Muscle of leg (tissue), 11 donors: ENCODE data around the gene ZSWIM1. TPM values are rescaled to one million over a fixed set of nuclear protein-coding genes. Genes with fewer than 3 reads are reported as not detected.
"Not testable (repeated sequence)": the region's sequence is repeated elsewhere in the genome, so short reads cannot be mapped to it uniquely, and the experiment has no call there.

Experiments
- DNase-seq: peaks from one replicate; pipeline ENCODE4 v3.0.0; 2013
- H3K27ac ChIP-seq: one replicate; pipeline ENCODE4 v1.5.1; 2013; ENCODE audit warnings: mild to moderate bottlenecking, low read length, control low read depth
- H3K27me3 ChIP-seq: one replicate; pipeline ENCODE4 v1.6.1; 2013; ENCODE audit warnings: low read length; ENCODE audit not compliant: control insufficient read depth, insufficient read depth
- H3K36me3 ChIP-seq: one replicate; pipeline ENCODE4 v1.6.1; 2013; ENCODE audit warnings: low read length; ENCODE audit not compliant: control insufficient read depth, insufficient read depth
- H3K4me1 ChIP-seq: one replicate; pipeline ENCODE4 v1.6.1; 2013; ENCODE audit warnings: low read length; ENCODE audit not compliant: control insufficient read depth, insufficient read depth
- H3K4me3 ChIP-seq: one replicate; pipeline ENCODE4 v1.5.1; 2013; ENCODE audit warnings: low read length, control low read depth
- H3K9me3 ChIP-seq: replicated peaks from 2 replicates; pipeline ENCODE4 v1.6.1; 2013; ENCODE audit warnings: low read depth, low read length; ENCODE audit not compliant: control insufficient read depth
- WGBS: methylation state at CpG from one replicate; pipeline ENCODE4 v1.1.5; 2013; ENCODE audit warnings: missing lambda C conversion rate; ENCODE audit not compliant: insufficient coverage; 5-methylcytosine and 5-hydroxymethylcytosine counted together
- polyA plus RNA-seq, 8 donors: library from polyadenylated mRNA; unstranded; fragments of 120-200 nt; gene quantifications; one replicate each; pipeline versions ENCODE4 v1.2.1 to v1.2.3, GENCODE V29; 2013; ENCODE audit warnings: inconsistent platforms in 1 of 8, low replicate concordance in 1 of 8; ENCODE audit not compliant: insufficient read length in 8 of 8, insufficient read depth in 1 of 8
- total RNA-seq: library from RNA; stranded (reverse); fragments of 120-200 nt; gene quantifications from one replicate; pipeline ENCODE4 v1.2.4, GENCODE V29; 2013

The ZSWIM1 gene
- total and polyA plus RNA-seq, 9 donors = 5.1 to 12.3 (median 9.5) TPM

DNA sequence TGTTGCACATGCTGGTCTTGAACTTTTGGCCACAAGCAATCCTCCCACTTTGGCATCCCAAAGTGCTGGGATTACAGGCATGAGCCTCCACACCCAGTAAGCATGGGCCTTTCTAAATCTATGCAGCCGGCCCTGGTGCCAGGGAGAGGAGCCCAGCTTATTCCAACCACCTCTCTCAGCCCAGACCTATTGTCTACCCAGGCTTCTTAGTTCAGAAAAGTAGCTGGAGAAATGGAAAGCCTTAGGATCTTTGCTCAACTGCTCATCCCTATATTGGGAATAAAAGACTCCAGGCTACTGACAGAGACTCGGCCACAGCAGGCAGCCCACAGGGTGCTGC lies 45.7 kb downstream of the ZSWIM1 start:
- WGBS = 86% methylated on average over 1 of the region's 2 CpGs
- Histone ChIP-seq H3K27ac (no peak overlapping the region), H3K36me3 (no peaks in the 10 kb centered on the region), H3K4me1 (peaks cover 21% of the 10 kb centered on the region), H3K9me3 (no peaks in the 10 kb centered on the region), H3K27me3 (no peaks in the 10 kb centered on the region), H3K4me3 (no peak overlapping the region)
- DNase-seq = no peak

DNA sequence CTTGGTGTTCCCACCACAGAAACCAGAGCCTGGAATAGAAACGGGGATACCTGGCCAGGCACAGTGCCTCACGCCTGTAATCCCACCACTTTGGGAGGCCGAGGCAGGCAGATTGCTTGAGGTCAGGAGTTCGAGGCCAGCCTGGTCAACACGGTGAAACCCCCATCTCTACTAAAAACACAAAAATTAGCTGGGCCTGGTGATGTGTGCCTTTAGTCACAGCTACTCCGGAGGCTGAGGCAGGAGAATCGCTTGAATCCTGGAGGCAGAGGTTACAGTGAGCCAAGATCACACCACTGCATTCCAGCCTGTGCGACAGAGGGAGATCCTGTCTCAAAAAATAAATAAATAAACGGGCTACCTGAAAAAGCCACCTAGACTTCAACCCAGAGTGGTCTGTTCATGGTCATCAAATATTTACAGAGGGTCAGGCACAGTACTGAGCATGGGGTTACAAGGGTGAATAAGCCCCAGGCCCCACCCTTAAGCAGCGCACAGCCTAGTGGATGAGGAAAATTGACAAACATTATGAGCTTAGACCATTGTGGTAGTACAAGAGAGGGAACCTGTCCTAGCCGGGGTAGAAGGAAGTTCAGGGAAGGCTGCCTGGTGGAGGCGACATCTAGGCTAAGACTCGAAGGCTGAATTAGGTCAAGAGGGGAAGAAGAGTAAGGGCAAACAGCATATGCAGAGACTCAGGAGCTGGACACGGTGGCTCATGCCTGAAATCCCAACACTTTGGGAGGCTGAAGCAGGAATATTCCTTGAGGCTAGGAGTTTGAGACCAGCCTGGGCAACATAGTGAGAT lies 46.2 kb downstream of the ZSWIM1 start:
- Histone ChIP-seq H3K4me1 (peaks cover 21% of the 10 kb centered on the region), H3K27ac (no peak overlapping the region), H3K4me3 (no peak overlapping the region), H3K27me3 (no peaks in the 10 kb centered on the region), H3K9me3 (no peaks in the 10 kb centered on the region), H3K36me3 (no peaks in the 10 kb centered on the region)
- WGBS = 89% methylated on average over 12 of the region's 14 CpGs
- DNase-seq = no peak

DNA sequence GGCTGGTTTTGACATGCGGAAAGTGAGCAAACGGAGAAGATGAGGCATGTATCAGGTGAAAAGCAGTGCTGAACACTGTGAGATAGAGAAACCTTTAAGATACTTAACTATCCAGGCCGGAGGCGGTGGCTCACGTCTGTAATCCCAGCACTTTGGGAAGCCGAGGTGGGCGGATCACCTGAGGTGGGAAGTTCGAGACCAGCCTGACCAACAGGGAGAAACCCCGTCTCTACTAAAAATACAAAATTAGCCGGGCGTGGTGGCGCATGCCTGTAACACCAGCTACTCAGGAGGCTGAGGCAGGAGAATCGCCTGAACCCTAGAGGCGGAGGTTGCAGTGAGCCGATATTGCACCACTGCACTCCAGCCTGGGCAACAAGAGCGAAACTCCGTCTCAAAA lies 50.7 kb downstream of the ZSWIM1 start:
- not testable (repeated sequence) for H3K27ac ChIP-seq, DNase-seq, H3K9me3 ChIP-seq, H3K4me3 ChIP-seq, H3K27me3 ChIP-seq, H3K36me3 ChIP-seq
- H3K4me1 ChIP-seq = peaks cover 18% of the 10 kb centered on the region
- WGBS = 95% methylated on average over 11 of the region's 17 CpGs

DNA sequence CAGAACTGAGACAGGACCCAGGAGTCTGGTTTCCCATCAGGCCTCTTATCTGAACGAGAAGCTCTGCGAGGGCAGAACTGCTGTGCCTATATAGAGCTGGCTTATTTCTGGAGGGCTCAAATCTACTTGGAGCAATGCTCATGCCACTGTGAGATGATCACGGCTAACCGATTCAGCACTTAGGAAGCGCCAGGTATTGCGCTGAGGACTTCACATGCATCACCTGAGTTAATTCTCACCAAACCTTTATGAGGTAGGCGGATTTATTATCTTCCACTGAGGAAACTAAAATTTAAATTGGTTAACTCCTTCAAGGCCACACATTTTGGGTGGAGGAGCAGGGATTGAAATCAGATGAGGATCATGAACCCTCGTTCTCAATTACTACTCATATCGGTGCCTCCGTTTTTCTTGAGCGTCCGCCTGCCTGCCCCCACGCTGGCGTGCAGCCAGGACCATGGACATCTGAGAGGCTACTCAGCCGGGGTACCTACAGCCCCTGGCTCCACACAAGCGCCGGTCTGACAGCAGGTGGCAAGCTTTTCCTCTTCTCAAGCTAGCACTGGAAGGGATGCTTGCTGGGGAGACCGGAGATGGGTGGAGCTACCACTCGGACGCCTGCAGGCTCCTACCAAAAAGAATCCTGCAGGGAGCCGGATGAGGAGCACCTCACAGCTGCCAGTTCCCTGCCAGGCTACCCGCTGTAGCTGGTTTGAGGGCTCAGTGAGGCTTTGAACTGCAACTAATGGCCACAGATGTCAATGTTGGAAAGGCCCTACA lies 52.4 kb downstream of the ZSWIM1 start:
- Histone ChIP-seq H3K9me3 (no peaks in the 10 kb centered on the region), H3K4me1 (peaks cover 18% of the 10 kb centered on the region), H3K4me3 (peak overlapping the region; percentile 99), H3K27me3 (no peaks in the 10 kb centered on the region), H3K36me3 (peaks cover 18% of the 10 kb centered on the region), H3K27ac (peak overlapping the region; percentile 100)
- DNase-seq = peak; percentile 87
- 16% methylated on average over 9 of the region's 22 CpGs for WGBS

DNA sequence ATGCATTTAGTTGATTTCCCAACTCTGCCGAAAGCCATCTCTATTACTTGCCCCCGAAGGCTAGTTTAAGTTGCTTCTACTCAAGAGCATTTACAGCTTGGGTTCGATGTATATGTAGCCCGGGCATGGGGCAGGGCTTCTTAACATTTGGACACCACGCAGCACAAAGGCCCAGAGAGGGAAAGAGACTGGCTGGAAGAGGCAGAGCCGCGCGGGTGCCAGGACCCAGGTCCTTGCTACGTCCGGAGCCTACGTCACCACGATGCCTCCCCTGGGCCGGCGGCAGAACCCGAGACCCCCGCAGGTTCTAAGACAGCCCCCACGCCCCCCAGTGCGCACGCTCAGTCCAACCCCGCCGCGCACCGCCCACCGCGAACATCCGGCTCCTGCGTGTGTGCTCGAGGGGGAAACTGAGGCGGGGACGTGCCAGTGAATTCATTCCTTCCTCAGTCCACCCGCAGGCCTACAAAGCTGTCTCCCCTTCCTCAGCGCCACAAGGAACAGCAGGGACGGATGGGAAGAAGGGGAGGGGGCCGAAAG lies 53.1 kb downstream of the ZSWIM1 start:
- Histone ChIP-seq H3K4me3 (peak overlapping the region; percentile 99), H3K27ac (peak overlapping the region; percentile 100), H3K9me3 (no peaks in the 10 kb centered on the region), H3K36me3 (peaks cover 25% of the 10 kb centered on the region), H3K4me1 (peaks cover 18% of the 10 kb centered on the region), H3K27me3 (no peaks in the 10 kb centered on the region)
- peak; percentile 93 for DNase-seq
- WGBS = 0% methylated on average over 19 of the region's 34 CpGs

Other genes starting within 250 kb of the ZSWIM1 start
- not detected for gene WFDC9, start 249.9 kb upstream of the ZSWIM1 start, total RNA-seq
- gene WFDC9, start 249.9 kb upstream of the ZSWIM1 start, polyA plus RNA-seq = not detected
- gene WFDC11, start 211.0 kb upstream of the ZSWIM1 start, total RNA-seq = not detected
- under 1 TPM in 1 of 8 donors, not detected in 7; 0.21 TPM for gene WFDC11, start 211.0 kb upstream of the ZSWIM1 start, polyA plus RNA-seq
- not detected for gene WFDC13, start 179.2 kb upstream of the ZSWIM1 start, total RNA-seq
- not detected for gene WFDC13, start 179.2 kb upstream of the ZSWIM1 start, polyA plus RNA-seq
- gene WFDC10B, start 176.2 kb upstream of the ZSWIM1 start, total RNA-seq = not detected
- not detected for gene WFDC10B, start 176.2 kb upstream of the ZSWIM1 start, polyA plus RNA-seq
- gene SPINT4, start 158.9 kb upstream of the ZSWIM1 start, total RNA-seq = not detected
- gene SPINT4, start 158.9 kb upstream of the ZSWIM1 start, polyA plus RNA-seq = not detected
- 0.62 TPM for gene WFDC3, start 89.3 kb upstream of the ZSWIM1 start, total RNA-seq
- 1 to 10 TPM in 4 of 8 donors, under 1 TPM in 4; 0.31 to 2.4 (median 0.92) TPM for gene WFDC3, start 89.3 kb upstream of the ZSWIM1 start, polyA plus RNA-seq
- gene DNTTIP1, start 89.3 kb upstream of the ZSWIM1 start, total RNA-seq = 18.1 TPM
- gene DNTTIP1, start 89.3 kb upstream of the ZSWIM1 start, polyA plus RNA-seq = 10 to 100 TPM; 34.7 to 45.1 (median 43.2) TPM
- 23.1 TPM for gene UBE2C, start 68.6 kb upstream of the ZSWIM1 start, total RNA-seq
- gene UBE2C, start 68.6 kb upstream of the ZSWIM1 start, polyA plus RNA-seq = 10 to 100 TPM; 31.6 to 50.4 (median 44.8) TPM
- 3,356 TPM for gene TNNC2, start 53.9 kb upstream of the ZSWIM1 start, total RNA-seq
- 1,000 to 10,000 TPM; 3,151 to 8,511 (median 6,761) TPM for gene TNNC2, start 53.9 kb upstream of the ZSWIM1 start, polyA plus RNA-seq
- 29.5 TPM for gene SNX21, start 47.4 kb upstream of the ZSWIM1 start, total RNA-seq
- gene SNX21, start 47.4 kb upstream of the ZSWIM1 start, polyA plus RNA-seq = 10 to 100 TPM; 20.0 to 25.4 (median 22.1) TPM
- gene ACOT8, start 23.8 kb upstream of the ZSWIM1 start, total RNA-seq = 19.7 TPM
- gene ACOT8, start 23.8 kb upstream of the ZSWIM1 start, polyA plus RNA-seq = 10 to 100 TPM; 16.8 to 22.5 (median 18.4) TPM
- 5.6 TPM for gene ZSWIM3, start 23.6 kb upstream of the ZSWIM1 start, total RNA-seq
- gene ZSWIM3, start 23.6 kb upstream of the ZSWIM1 start, polyA plus RNA-seq = 1 to 10 TPM; 3.1 to 4.1 (median 3.3) TPM
- gene SPATA25, start 6.4 kb downstream of the ZSWIM1 start, total RNA-seq = 5.7 TPM
- 1 to 10 TPM; 4.1 to 9.3 (median 5.0) TPM for gene SPATA25, start 6.4 kb downstream of the ZSWIM1 start, polyA plus RNA-seq
- 15.0 TPM for gene NEURL2, start 10.0 kb downstream of the ZSWIM1 start, total RNA-seq
- 10 to 100 TPM; 10.3 to 18.8 (median 16.0) TPM for gene NEURL2, start 10.0 kb downstream of the ZSWIM1 start, polyA plus RNA-seq
- 38.9 TPM for gene CTSA, start 10.1 kb downstream of the ZSWIM1 start, total RNA-seq
- gene CTSA, start 10.1 kb downstream of the ZSWIM1 start, polyA plus RNA-seq = 10 to 100 TPM; 60.7 to 97.4 (median 68.5) TPM
- gene PLTP, start 30.9 kb downstream of the ZSWIM1 start, total RNA-seq = 17.9 TPM
- gene PLTP, start 30.9 kb downstream of the ZSWIM1 start, polyA plus RNA-seq = 10 to 100 TPM; 13.0 to 39.4 (median 25.5) TPM
- 9.4 TPM for gene PCIF1, start 53.5 kb downstream of the ZSWIM1 start, total RNA-seq
- 10 to 100 TPM; 23.4 to 31.7 (median 27.9) TPM for gene PCIF1, start 53.5 kb downstream of the ZSWIM1 start, polyA plus RNA-seq
- gene ZNF335, start 91.0 kb downstream of the ZSWIM1 start, total RNA-seq = 7.8 TPM
- 10 to 100 TPM in 4 of 8 donors, 1 to 10 TPM in 4; 8.2 to 12.4 (median 10.3) TPM for gene ZNF335, start 91.0 kb downstream of the ZSWIM1 start, polyA plus RNA-seq
- 0.13 TPM for gene MMP9, start 127.7 kb downstream of the ZSWIM1 start, total RNA-seq
- gene MMP9, start 127.7 kb downstream of the ZSWIM1 start, polyA plus RNA-seq = 1 to 10 TPM in 1 of 8 donors, under 1 TPM in 7; 0.13 to 1.1 (median 0.38) TPM
- 0.13 TPM for gene SLC12A5, start 148.0 kb downstream of the ZSWIM1 start, total RNA-seq
- gene SLC12A5, start 148.0 kb downstream of the ZSWIM1 start, polyA plus RNA-seq = 1 to 10 TPM in 6 of 8 donors, under 1 TPM in 2; 0.87 to 2.3 (median 1.3) TPM
- gene NCOA5, start 208.7 kb downstream of the ZSWIM1 start, total RNA-seq = 19.3 TPM
- 10 to 100 TPM; 25.4 to 39.4 (median 31.1) TPM for gene NCOA5, start 208.7 kb downstream of the ZSWIM1 start, polyA plus RNA-seq
- 6.0 TPM for gene CD40, start 237.1 kb downstream of the ZSWIM1 start, total RNA-seq
- 1 to 10 TPM; 5.2 to 7.5 (median 6.0) TPM for gene CD40, start 237.1 kb downstream of the ZSWIM1 start, polyA plus RNA-seq